B cell (primary cell): ENCODE results near the gene RPRD1B. TPM values are rescaled to one million over a fixed set of nuclear protein-coding genes. Genes with fewer than 3 reads are reported as not detected.

Experiments
- ATAC-seq: fragments of 200-7000 bp; cut with Tn5 transposase; one replicate; pipeline ENCODE4 v1.10.0; 2021; ENCODE audit warnings: low read depth, mild to moderate bottlenecking, moderate number of reproducible peaks, moderate library complexity
- CTCF ChIA-PET: fragments of 350-600 bp; sonication (Branson Sonifier 250); formaldehyde crosslinking; loops from one replicate; lab custom pipeline; 2021; ENCODE audit warnings: antibody characterized with exemption, inconsistent platforms; lab: Charles Lee
- POLR2A ChIA-PET: fragments of 350-600 bp; sonication (Branson Sonifier 250); formaldehyde crosslinking; loops from one replicate; lab custom pipeline; 2021; ENCODE audit warnings: antibody characterized with exemption; lab: Charles Lee
- DNase-seq: peaks from one replicate; pipeline ENCODE4 v3.0.0; 2013
- H2AFZ ChIP-seq: 2 replicates; pipeline ENCODE4 v1.6.1; 2012; ENCODE audit warnings: mild to moderate bottlenecking, low read depth, low read length; ENCODE audit not compliant: insufficient read depth, poor library complexity, severe bottlenecking
- H3K27ac ChIP-seq, 2 donors: 1 replicate in 1 of 2; 2 replicates in 1 of 2; pipeline ENCODE4 v1.5.1; 2012 to 2013; ENCODE audit warnings: low read length in 2 of 2, mild to moderate bottlenecking in 2 of 2, moderate library complexity in 1 of 2
- H3K27me3 ChIP-seq, 4 experiments: fragments of 200-600 bp in 1 of 4; sonication (generic) in 1 of 4; replicated peaks in 1 of 4; 1 replicate in 2 of 4; 2 replicates in 2 of 4; pipeline versions ENCODE4 v1.6.1 to v1.7.0; 2013 to 2016; ENCODE audit warnings: low read length in 3 of 4, mild to moderate bottlenecking in 2 of 4, mixed read lengths in 1 of 4, moderate library complexity in 1 of 4; ENCODE audit not compliant: insufficient read depth in 4 of 4, control insufficient read depth in 3 of 4; ENCODE audit errors: control extremely low read depth in 1 of 4
- H3K36me3 ChIP-seq, 2 experiments: replicated peaks in 1 of 2; 1 replicate in 1 of 2; 2 replicates in 1 of 2; pipeline versions ENCODE4 v1.6.1 to v1.7.1; 2013; ENCODE audit warnings: low read length in 1 of 2; ENCODE audit not compliant: insufficient read depth in 2 of 2, control insufficient read depth in 1 of 2; ENCODE audit errors: control extremely low read depth in 1 of 2, extremely low read depth in 1 of 2
- H3K4me1 ChIP-seq, 2 donors: fragments of 200-600 bp in 1 of 2; sonication (generic) in 1 of 2; 1 replicate in 1 of 2; 2 replicates in 1 of 2; pipeline versions ENCODE4 v1.5.1 to v1.6.1; 2013 to 2017; ENCODE audit warnings: low read length in 2 of 2; ENCODE audit not compliant: control insufficient read depth in 2 of 2, insufficient read depth in 2 of 2
- H3K4me2 ChIP-seq: replicated peaks from 2 replicates; pipeline ENCODE3; 2012; ENCODE audit warnings: mild to moderate bottlenecking, low read depth, low read length; ENCODE audit not compliant: poor library complexity, severe bottlenecking
- H3K4me3 ChIP-seq, 5 experiments: fragments of 200-600 bp in 1 of 5; sonication (generic) in 1 of 5; 1 replicate in 3 of 5; 2 replicates in 2 of 5; pipeline versions ENCODE4 v1.5.1 to v1.7.0; 2011 to 2016; ENCODE audit warnings: low read length in 4 of 5, mild to moderate bottlenecking in 4 of 5, low read depth in 2 of 5, control low read depth in 1 of 5, moderate library complexity in 1 of 5; ENCODE audit not compliant: insufficient read depth in 1 of 5; ENCODE audit errors: control extremely low read depth in 1 of 5, extremely low read depth in 1 of 5
- H3K79me2 ChIP-seq: fragments of 200-600 bp; sonication (generic); one replicate; pipeline ENCODE4 v1.6.0; 2016; ENCODE audit warnings: low read length; ENCODE audit not compliant: control insufficient read depth, insufficient read depth
- H3K9ac ChIP-seq: fragments of 200-600 bp; sonication (generic); 2 replicates; pipeline ENCODE4 v1.6.1; 2017; ENCODE audit warnings: mild to moderate bottlenecking, low read length, moderate library complexity
- H3K9me3 ChIP-seq, 3 donors: one replicate each; pipeline versions ENCODE4 v1.6.1 to v1.7.1; 2013; ENCODE audit warnings: low read length in 2 of 3; ENCODE audit not compliant: control insufficient read depth in 2 of 3, insufficient read depth in 1 of 3; ENCODE audit errors: control extremely low read depth in 1 of 3
- H4K20me1 ChIP-seq: 2 replicates; pipeline ENCODE4 v1.6.0; 2012; ENCODE audit warnings: mild to moderate bottlenecking, low read length; ENCODE audit not compliant: insufficient read depth, control insufficient read depth, poor library complexity, severe bottlenecking
- H3K27ac Mint-ChIP-seq: one replicate; pipeline ENCODE4 v1.8.0; 2021; ENCODE audit warnings: mixed read lengths
- H3K27me3 Mint-ChIP-seq: one replicate; pipeline ENCODE4 v1.8.0; 2021; ENCODE audit warnings: mixed read lengths
- H3K4me1 Mint-ChIP-seq: one replicate; pipeline ENCODE4 v1.8.0; 2021; ENCODE audit warnings: mixed read lengths
- H3K4me3 Mint-ChIP-seq: one replicate; pipeline ENCODE4 v1.8.0; 2021; ENCODE audit warnings: mixed read lengths
- H3K9me3 Mint-ChIP-seq: one replicate; pipeline ENCODE4 v1.8.0; 2022; ENCODE audit warnings: mixed read lengths; ENCODE audit not compliant: insufficient read depth
- CTCF ChIP-seq: fragments of 200-600 bp; IDR thresholded peaks from one replicate; pipeline ENCODE4 v1.8.0; 2022; ENCODE audit warnings: antibody characterized with exemption, mild to moderate bottlenecking
- EZH2 ChIP-seq: IDR thresholded peaks from 2 replicates; pipeline ENCODE4 v1.6.1; 2012; ENCODE audit warnings: borderline replicate concordance, low read depth, mild to moderate bottlenecking, moderate library complexity, low read length; ENCODE audit not compliant: insufficient read depth, poor library complexity, severe bottlenecking
- WGBS: methylation state at CpG from one replicate; pipeline ENCODE4 v1.1.5; 2013; ENCODE audit warnings: missing lambda C conversion rate; ENCODE audit not compliant: insufficient coverage; 5-methylcytosine and 5-hydroxymethylcytosine counted together
- intact Hi-C: fragments of 100-400 bp; cut with micrococcal nuclease; formaldehyde crosslinking; loops from one replicate; pipeline ENCODE4 v1.10.0; 2022
- polyA plus RNA-seq: library from polyadenylated mRNA; depleted of rRNA; stranded (reverse); fragments of >200 nt; gene quantifications from 2 replicates; pipeline ENCODE4 v1.2.3, GENCODE V29; 2012
- total RNA-seq, 2 donors: library from RNA; stranded (reverse); fragments of 120-200 nt in 1 of 2; gene quantifications; 1 replicate in 1 of 2; 2 replicates in 1 of 2; pipeline versions ENCODE4 v1.2.3 to v1.2.4, GENCODE V29; 2013 to 2022

The RPRD1B gene
- total and polyA plus RNA-seq, 2 donors (not counting 1 experiment from before 2014, with no cell fraction given), result 6.0 to 54.9 TPM

GRCh38 chr20:38110525-38111178 is 77.1 kb downstream of the RPRD1B start:
- Mint-ChIP-seq H3K27me3 (no peaks in the 10 kb centered on the region), H3K27ac (no peak overlapping the region), H3K9me3 (no peaks in the 10 kb centered on the region), H3K4me1 (peaks cover 3% of the 10 kb centered on the region), H3K4me3 (no peak overlapping the region)
- no peak overlapping the region for H3K4me3 ChIP-seq
- no peaks in the 10 kb centered on the region for H4K20me1 ChIP-seq
- no peaks in the 10 kb centered on the region for H3K9me3 ChIP-seq
- H3K4me2 ChIP-seq, result no peak overlapping the region
- ATAC-seq (no peak), DNase-seq (no peak)
- no peak overlapping the region for H3K27ac ChIP-seq
- no peaks in the 10 kb centered on the region for H3K79me2 ChIP-seq
- no peak overlapping the region for H2AFZ ChIP-seq
- WGBS, result 98% methylated on average over 7 of the region's 8 CpGs
- intact Hi-C loops, result no loop called here
- H3K27me3 ChIP-seq, result no peaks in the 10 kb centered on the region
- H3K9ac ChIP-seq, result no peak overlapping the region
- peaks cover 0 to 3% of the 10 kb centered on the region in 2 donors for H3K4me1 ChIP-seq
- POLR2A ChIA-PET, result interaction anchor here (0.7 kb wide), 1 partner anchor 16 kb away, joined by 3 read pairs; no protein-coding TSS in a partner anchor
- CTCF ChIA-PET, result interaction anchor here (0.5 to 7.9 kb wide), 5 partner anchors 35 to 113 kb away, joined by 3 to 101 read pairs (median 4); no protein-coding TSS in a partner anchor
- H3K36me3 ChIP-seq, result no peaks in the 10 kb centered on the region
- no peak for TF ChIP-seq EZH2
- no peak for TF ChIP-seq CTCF
